Activated CD4-positive, alpha-beta T cell treated with anti-CD3 and anti-CD28 coated beads, Interleukin-10, Interleukin-2, amounts not matched to agents 100 ng/mL and 50 ng/mL, durations not matched to agents 16 hours and 8 hours (primary cell): ENCODE measurements around the gene OR10G7.
"Not testable (repeated sequence)": the region's sequence is repeated elsewhere in the genome, so short reads cannot be mapped to it uniquely, and the experiment has no call there.

ENCODE experiments used
- DNase-seq: peaks from one replicate; pipeline ENCODE4 v3.0.0-alpha.2; 2020

OR10G7 gene

GRCh38 chr11:124036666-124037065, 4.5 kb downstream of the OR10G7 start:
- no peak for DNase-seq

- no peak for DNase-seq
These were observed 14.6 kb downstream of the OR10G7 start, which contains the start of gene OR10G8 for GRCh38 chr11:124026498-124026897. Gene OR10G8, plus strand, starts transcription at chr11:124026798. Its CDS starts 2,825 bp downstream, at chr11:124029623.

GRCh38 chr11:124015837-124016236, 25.3 kb downstream of the OR10G7 start:
- not testable (repeated sequence) for DNase-seq

GRCh38 chr11:124012697-124013096, 28.4 kb downstream of the OR10G7 start, which contains the start of gene OR10G4:
Gene OR10G4, plus strand, starts transcription at chr11:124012997. Its CDS starts 2,578 bp downstream, at chr11:124015575.
- DNase-seq = no peak

- DNase-seq = no peak
These were observed 46.0 kb downstream of the OR10G7 start, which contains the start of gene OR10G6 for GRCh38 chr11:123995119-123995518. Gene OR10G6, minus strand, starts transcription at chr11:123995161. Its CDS starts 0 bp downstream, at chr11:123995161.
